Mesothelial cell of epicardium (in vitro differentiated cells): ENCODE measurements around the gene FAM47B. TPM values are rescaled to one million over a fixed set of nuclear protein-coding genes. Genes with fewer than 3 reads are reported as not detected.

Experiments used
- DNase-seq, 2 experiments: peaks; one replicate each; pipeline ENCODE4 v3.0.0; 2021; ENCODE audit warnings: low spot score in 2 of 2; ENCODE audit not compliant: unreplicated experiment in 2 of 2
- H3K27ac Mint-ChIP-seq: 2 replicates; pipeline ENCODE4 v1.8.0; 2021; ENCODE audit warnings: mixed read lengths
- H3K27me3 Mint-ChIP-seq: 2 replicates; pipeline ENCODE4 v1.8.0; 2021; ENCODE audit warnings: low read depth, mixed read lengths
- H3K36me3 Mint-ChIP-seq: 2 replicates; pipeline ENCODE4 v1.8.0; 2021; ENCODE audit warnings: mixed read lengths
- H3K4me1 Mint-ChIP-seq: 2 replicates; pipeline ENCODE4 v1.8.0; 2021; ENCODE audit warnings: mixed read lengths
- H3K4me3 Mint-ChIP-seq: 2 replicates; pipeline ENCODE4 v1.8.0; 2021; ENCODE audit warnings: mild to moderate bottlenecking, moderate library complexity, mixed read lengths
- H3K9me3 Mint-ChIP-seq: 2 replicates; pipeline ENCODE4 v1.8.0; 2021; ENCODE audit warnings: mixed read lengths
- total RNA-seq: library from RNA; stranded (reverse); gene quantifications from 3 replicates; pipeline ENCODE4 v1.2.1, GENCODE V29; 2021
- TF ChIP-seq, protein P1 (sequence below): fragments of 200-600 bp; sonication (generic); IDR thresholded peaks from one replicate; pipeline ENCODE4 v1.5.0; 2021; ENCODE audit warnings: antibody characterized with exemption; ENCODE audit not compliant: unreplicated experiment

The FAM47B gene
- total RNA-seq, result not detected in 3 replicates

DNA sequence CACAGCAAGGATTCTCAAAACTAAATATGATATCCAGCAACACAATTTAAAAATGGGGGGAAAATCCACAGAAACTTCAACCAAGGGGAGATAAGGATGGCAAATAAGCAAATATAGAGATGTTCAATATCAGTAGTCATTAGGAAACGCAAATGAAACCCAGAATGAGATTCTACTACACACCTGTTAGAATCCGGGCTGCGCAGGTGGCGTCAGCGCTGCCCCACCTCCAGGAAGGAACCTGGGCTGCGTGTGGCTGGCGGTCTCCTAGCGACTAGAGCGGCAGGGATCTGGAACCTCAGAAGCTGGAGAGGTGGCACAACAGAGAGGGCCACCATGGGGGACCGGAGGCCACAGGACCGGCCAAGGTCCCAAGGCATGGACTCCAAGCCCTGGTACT, at the start of gene FAM47B:
Gene FAM47B, plus strand, starts transcription at position 301 of the 400 bp plus-strand sequence. Its CDS starts 36 bp downstream, at position 337.
- DNase-seq, result no peak
- TF ChIP-seq, protein P1, sequence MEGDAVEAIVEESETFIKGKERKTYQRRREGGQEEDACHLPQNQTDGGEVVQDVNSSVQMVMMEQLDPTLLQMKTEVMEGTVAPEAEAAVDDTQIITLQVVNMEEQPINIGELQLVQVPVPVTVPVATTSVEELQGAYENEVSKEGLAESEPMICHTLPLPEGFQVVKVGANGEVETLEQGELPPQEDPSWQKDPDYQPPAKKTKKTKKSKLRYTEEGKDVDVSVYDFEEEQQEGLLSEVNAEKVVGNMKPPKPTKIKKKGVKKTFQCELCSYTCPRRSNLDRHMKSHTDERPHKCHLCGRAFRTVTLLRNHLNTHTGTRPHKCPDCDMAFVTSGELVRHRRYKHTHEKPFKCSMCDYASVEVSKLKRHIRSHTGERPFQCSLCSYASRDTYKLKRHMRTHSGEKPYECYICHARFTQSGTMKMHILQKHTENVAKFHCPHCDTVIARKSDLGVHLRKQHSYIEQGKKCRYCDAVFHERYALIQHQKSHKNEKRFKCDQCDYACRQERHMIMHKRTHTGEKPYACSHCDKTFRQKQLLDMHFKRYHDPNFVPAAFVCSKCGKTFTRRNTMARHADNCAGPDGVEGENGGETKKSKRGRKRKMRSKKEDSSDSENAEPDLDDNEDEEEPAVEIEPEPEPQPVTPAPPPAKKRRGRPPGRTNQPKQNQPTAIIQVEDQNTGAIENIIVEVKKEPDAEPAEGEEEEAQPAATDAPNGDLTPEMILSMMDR, result no peak
- H3K36me3 Mint-ChIP-seq, result peaks cover 3% of the 10 kb centered on the region
- no peak within 1 kb of the TSS for H3K27ac Mint-ChIP-seq
- no peak within 1 kb of the TSS for H3K4me3 Mint-ChIP-seq
- no peaks in the 10 kb centered on the region for H3K27me3 Mint-ChIP-seq
- no peaks in the 10 kb centered on the region for H3K4me1 Mint-ChIP-seq
- peaks cover 46% of the 10 kb centered on the region for H3K9me3 Mint-ChIP-seq

GRCh38 chrX:34893741-34894140, 48.9 kb upstream of the FAM47B start:
- peaks cover 2% of the 10 kb centered on the region for H3K36me3 Mint-ChIP-seq
- no peaks in the 10 kb centered on the region for H3K27me3 Mint-ChIP-seq
- DNase-seq, result no peak
- H3K27ac Mint-ChIP-seq, result no peak overlapping the region
- H3K9me3 Mint-ChIP-seq, result peaks cover 21% of the 10 kb centered on the region
- no peak overlapping the region for H3K4me3 Mint-ChIP-seq
- H3K4me1 Mint-ChIP-seq, result no peaks in the 10 kb centered on the region
- TF ChIP-seq, protein P1, result peak; percentile 25

GRCh38 chrX:34900691-34901090, 41.9 kb upstream of the FAM47B start:
- H3K9me3 Mint-ChIP-seq, result peaks cover 43% of the 10 kb centered on the region
- TF ChIP-seq, protein P1, result no peak
- H3K27ac Mint-ChIP-seq, result no peak overlapping the region
- no peak overlapping the region for H3K4me3 Mint-ChIP-seq
- H3K36me3 Mint-ChIP-seq, result peaks cover 2% of the 10 kb centered on the region
- H3K27me3 Mint-ChIP-seq, result no peaks in the 10 kb centered on the region
- no peak for DNase-seq
- H3K4me1 Mint-ChIP-seq, result no peaks in the 10 kb centered on the region

- no peak overlapping the region for H3K27ac Mint-ChIP-seq
- no peaks in the 10 kb centered on the region for H3K4me1 Mint-ChIP-seq
- TF ChIP-seq, protein P1, result no peak
- H3K36me3 Mint-ChIP-seq, result peaks cover 2% of the 10 kb centered on the region
- peaks cover 40% of the 10 kb centered on the region for H3K9me3 Mint-ChIP-seq
- DNase-seq, result no peak
- no peaks in the 10 kb centered on the region for H3K27me3 Mint-ChIP-seq
- no peak overlapping the region for H3K4me3 Mint-ChIP-seq
Measured at GRCh38 chrX:34901761-34902160, 40.8 kb upstream of the FAM47B start.

GRCh38 chrX:34903316-34903715, 39.3 kb upstream of the FAM47B start:
- Mint-ChIP-seq H3K4me3 (no peak overlapping the region), H3K27me3 (no peaks in the 10 kb centered on the region), H3K36me3 (peaks cover 2% of the 10 kb centered on the region), H3K9me3 (peaks cover 44% of the 10 kb centered on the region), H3K4me1 (no peaks in the 10 kb centered on the region), H3K27ac (no peak overlapping the region)
- TF ChIP-seq, protein P1, result no peak
- DNase-seq, result no peak

GRCh38 chrX:34909151-34909550, 33.4 kb upstream of the FAM47B start:
- Mint-ChIP-seq H3K9me3 (peaks cover 64% of the 10 kb centered on the region), H3K27ac (no peak overlapping the region), H3K27me3 (no peaks in the 10 kb centered on the region), H3K36me3 (no peaks in the 10 kb centered on the region), H3K4me1 (no peaks in the 10 kb centered on the region), H3K4me3 (no peak overlapping the region)
- TF ChIP-seq, protein P1, result no peak
- DNase-seq, result no peak
